GM12874 (cell line): ENCODE results near the gene TK2.

Experiments used
- CTCF ChIP-seq: IDR thresholded peaks from 2 replicates; pipeline ENCODE4 v1.5.1; 2011; ENCODE audit warnings: low read depth, mild to moderate bottlenecking, control low read depth, low read length, moderate library complexity; ENCODE audit not compliant: insufficient read depth

TK2 gene

GRCh38 chr16:66471264-66471663 is 78.7 kb downstream of the TK2 start:
- TF ChIP-seq CTCF, result no peak

GRCh38 chr16:66470556-66470955 is 79.4 kb downstream of the TK2 start:
- TF ChIP-seq CTCF, result no peak

- TF ChIP-seq CTCF, result no peak
Observed at GRCh38 chr16:66469947-66470546, 79.9 kb downstream of the TK2 start.

GRCh38 chr16:66469291-66469946 is 80.5 kb downstream of the TK2 start:
- no peak for TF ChIP-seq CTCF

GRCh38 chr16:66468321-66468965 is 81.5 kb downstream of the TK2 start:
- no peak for TF ChIP-seq CTCF

GRCh38 chr16:66467611-66468010 is 82.3 kb downstream of the TK2 start:
- TF ChIP-seq CTCF, result no peak

- TF ChIP-seq CTCF, result no peak
Observed at GRCh38 chr16:66462912-66463311, 87.0 kb downstream of the TK2 start.
